ENCODE data around the gene CHRND. TPM values are rescaled to one million over a fixed set of nuclear protein-coding genes. Genes with fewer than 3 reads are reported as not detected.

The CHRND gene
- total RNA-seq (2022; extraction: Qiagen RNA extraction; ENCODE audit: low read depth) = not detected in 5 replicates

DNA sequence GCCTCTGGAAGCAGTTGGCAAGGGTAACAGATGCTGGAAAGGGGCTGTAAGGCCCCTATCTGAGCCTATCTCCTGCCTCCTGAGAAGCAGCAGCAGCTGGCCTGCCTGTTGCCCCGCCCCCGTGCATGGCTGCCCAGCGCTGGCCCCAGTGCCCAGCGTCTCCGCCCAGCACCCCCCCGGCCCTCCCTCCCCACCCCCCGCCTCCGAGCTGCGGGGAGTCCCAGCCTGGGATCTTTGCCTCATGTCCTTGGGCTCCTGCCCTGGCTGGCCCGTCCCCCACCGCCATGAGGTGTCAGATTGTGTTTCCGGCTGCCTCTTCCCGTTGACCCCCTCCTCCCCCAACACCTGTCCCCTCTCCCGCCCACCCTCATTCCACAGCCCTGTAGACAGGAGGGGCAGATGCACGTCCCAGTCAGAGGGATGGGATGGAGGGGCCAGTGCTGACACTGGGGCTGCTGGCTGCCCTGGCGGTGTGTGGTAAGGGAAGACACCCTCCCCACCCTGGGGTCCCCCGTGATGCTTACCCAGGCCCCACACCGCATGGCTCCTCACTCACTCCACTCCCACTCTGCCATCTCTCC is at the start of gene CHRND:
TSS of gene CHRND (plus strand) at position 370 of the 581 bp plus-strand sequence. CDS start at position 426, 56 bp downstream.

DNA sequence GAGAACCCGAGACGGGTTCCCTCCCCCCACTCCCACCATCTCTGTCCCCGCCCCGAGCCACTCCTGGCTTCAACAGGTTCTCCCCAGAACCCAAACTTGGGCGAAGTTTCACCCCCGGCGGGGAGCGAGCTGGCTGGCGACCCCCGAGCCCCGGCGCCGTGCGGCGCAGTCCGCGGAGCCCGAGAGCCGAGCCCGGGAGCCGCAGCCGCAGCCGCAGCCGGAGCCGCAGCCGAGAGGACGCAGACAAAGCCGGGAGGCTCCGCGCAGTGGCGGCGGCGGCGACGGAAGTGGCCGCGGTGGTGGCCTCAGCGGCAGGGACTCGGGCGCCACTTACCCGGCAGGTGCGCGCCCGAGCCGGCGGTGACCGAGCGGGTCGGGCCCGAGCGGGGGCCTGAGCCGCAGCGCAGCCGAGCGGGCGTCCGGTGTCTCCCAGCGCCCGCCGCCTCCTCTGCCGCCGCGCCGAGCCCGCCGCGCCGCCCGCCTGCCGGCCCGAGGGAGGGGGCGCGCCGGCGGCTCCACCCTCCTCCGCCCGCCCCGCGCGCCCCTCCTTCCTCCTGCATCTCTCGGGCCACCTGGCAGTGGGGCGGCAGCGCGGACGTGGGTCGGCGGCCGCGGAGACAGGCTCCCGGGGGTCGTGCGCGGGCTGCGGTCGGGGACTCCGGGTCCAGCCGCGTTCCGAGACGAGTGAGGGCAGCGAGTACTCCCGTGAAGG is 38.4 kb upstream of the CHRND start, which contains the start of gene ECEL1:
TSS of gene ECEL1 (minus strand) at position 450 of the 712 bp plus-strand sequence. CDS start 1,181 bp downstream, outside the sequence.

DNA sequence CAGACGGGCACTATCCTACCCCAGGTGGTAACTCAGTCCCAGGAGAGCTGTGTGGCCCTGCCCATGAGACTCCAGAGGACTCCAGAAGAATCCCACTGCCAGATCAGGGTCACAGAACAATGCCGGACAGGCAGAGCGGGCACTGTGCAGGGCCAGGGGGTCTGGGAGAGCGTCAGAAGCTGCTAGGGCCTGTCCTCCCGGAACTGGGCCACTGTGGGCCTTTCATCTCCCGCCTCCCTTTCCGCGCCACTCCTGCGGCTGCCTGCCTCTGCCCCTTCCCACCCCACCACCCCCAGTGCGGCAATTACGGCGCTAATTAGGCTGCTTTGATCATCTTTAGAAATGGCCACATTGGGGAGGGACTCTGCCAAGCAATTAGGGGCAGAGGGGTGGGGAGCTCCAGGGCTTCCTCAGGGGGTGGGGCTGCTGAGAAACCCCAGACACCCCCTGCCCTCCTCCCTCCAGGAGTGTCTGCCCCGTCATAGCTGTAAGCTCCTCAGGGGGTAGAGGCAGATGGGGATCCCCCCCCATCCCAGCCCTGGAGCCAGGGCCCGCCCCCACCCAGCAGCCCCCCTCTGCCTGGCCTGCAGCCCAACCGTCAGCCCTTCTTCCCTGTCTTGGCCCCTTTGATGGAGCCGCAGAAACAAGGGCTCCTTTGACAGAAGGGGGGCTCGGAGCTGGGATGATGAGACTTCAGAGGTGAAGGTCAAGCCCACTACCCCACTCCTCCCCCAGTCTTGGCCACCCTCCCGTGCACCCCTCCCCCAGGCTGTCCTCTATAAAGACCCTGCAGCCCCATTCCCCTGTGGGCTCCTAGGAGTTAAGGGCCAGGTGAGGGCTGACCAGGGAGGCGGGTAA is 6.2 kb upstream of the CHRND start, which contains the start of gene PRSS56:
TSS of gene PRSS56 (plus strand) at position 808 of the 858 bp plus-strand sequence. CDS start 211 bp downstream, outside the sequence.

DNA sequence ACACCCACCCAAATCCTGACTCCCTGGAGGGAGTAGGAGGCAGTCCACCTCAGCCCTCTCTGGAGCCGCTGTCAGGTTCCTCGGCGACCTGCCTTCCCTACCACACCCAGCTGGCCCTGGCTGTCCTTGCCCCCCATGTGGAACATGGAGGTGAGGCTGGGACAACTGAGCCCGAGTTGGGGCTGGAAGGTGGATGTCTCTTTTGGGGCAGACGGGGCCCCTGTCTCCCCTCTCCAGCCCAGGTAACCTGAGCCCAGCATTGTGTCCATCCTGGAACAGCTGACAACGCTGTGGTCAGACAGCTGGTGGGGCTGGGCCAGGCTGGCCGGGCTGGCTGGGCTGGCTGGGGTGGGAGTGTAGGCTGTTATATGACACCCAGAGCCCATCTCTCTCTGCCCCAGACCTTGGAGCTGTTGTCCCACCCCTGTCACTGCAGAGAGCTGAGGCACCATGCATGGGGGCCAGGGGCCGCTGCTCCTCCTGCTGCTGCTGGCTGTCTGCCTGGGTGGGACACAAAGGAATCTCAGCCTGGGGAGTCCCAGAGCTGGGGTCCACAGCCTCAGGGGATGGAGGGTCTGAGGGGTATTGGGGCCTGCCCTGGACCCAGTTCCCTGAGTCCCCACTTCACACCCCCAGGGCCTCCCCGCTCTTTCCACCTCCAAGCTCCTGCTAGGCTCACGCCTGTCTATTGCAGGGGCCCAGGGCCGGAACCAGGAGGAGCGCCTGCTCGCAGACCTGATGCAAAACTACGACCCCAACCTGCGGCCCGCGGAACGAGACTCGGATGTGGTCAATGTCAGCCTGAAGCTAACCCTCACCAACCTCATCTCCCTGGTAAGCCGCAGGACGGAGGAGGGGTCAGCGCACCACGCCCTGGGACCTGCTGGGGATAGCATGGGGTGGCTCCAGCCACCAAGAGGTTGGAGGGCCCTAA is 13.6 kb downstream of the CHRND start, which contains the start of gene CHRNG:
TSS of gene CHRNG (plus strand) at position 395 of the 934 bp plus-strand sequence. CDS start at position 451, 56 bp downstream.

DNA sequence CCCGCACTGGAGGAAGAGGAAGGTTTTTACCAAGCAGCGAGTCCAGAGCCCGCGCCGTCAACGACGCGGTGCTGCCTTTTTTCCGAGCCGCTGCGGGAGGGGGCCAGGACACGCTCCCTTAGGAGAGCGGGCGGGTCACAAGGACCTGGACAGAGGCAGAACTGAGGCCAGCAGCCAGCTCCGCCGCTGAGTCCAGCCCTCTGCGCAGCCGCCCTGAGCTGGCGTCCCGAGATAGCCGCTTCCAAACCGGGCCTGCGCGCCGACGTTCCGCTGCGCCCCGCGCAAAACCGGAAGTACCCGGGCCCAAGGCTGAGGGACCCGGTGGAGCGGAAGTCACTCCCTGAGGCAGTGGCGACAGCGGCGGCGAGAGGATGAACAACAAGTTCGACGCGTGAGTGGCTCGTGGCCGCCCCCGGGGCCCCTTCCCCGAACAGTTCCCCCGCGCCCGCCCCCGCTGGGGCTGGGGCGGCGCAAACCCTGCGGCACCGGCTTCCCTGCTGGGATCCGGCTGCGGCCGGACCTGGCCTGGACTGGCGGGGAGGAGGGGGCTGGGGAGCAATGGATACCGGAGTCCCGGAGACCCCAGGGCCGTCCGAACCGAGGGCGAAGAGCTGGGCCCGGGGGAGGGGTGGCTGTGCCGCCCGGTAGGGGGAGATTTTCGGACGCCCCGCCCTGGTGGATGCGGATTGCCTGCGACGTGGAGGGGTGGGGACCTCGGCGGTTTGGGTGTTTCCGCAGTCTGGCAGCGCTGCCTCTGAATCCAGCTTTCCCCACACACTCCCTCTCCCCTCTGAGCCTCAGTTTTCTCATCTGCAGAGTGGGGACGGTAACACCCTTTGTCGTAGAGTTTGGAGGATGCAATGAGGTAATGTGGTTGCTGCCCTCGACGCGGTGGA is 24.6 kb downstream of the CHRND start, which contains the start of the genes EIF4E2 and TIGD1:
TSS of gene EIF4E2 (plus strand) at position 336 of the 896 bp plus-strand sequence. CDS start at position 372, 36 bp downstream.
TSS of gene TIGD1 (minus strand) at position 204 of the 896 bp plus-strand sequence. CDS start 675 bp downstream, outside the sequence.

Other genes starting within 250 kb of the CHRND start
- 2.4 to 3.3 TPM (median 2.7 TPM) in 5 replicates for gene ALPP, start 147.4 kb upstream of the CHRND start, total RNA-seq (2022; extraction: Qiagen RNA extraction; ENCODE audit: low read depth)
- 0.20 to 0.38 TPM (median 0.22 TPM) in 4 of 5 replicates, not detected in the other for gene ALPG, start 119.3 kb upstream of the CHRND start, total RNA-seq (2022; extraction: Qiagen RNA extraction; ENCODE audit: low read depth)
- not detected in 5 replicates for gene ALPI, start 70.0 kb upstream of the CHRND start, total RNA-seq (2022; extraction: Qiagen RNA extraction; ENCODE audit: low read depth)
- 0.07 to 0.31 TPM (median 0.21 TPM) in 4 of 5 replicates, not detected in the other for gene ECEL1, start 38.3 kb upstream of the CHRND start, total RNA-seq (2022; extraction: Qiagen RNA extraction; ENCODE audit: low read depth)
- 0.08 to 0.31 TPM (median 0.20 TPM) in 4 of 5 replicates, not detected in the other for gene PRSS56, start 5.8 kb upstream of the CHRND start, total RNA-seq (2022; extraction: Qiagen RNA extraction; ENCODE audit: low read depth)
- gene CHRNG, start 13.5 kb downstream of the CHRND start, total RNA-seq (2022; extraction: Qiagen RNA extraction; ENCODE audit: low read depth) = not detected in 5 replicates
- gene TIGD1, start 24.4 kb downstream of the CHRND start, total RNA-seq (2022; extraction: Qiagen RNA extraction; ENCODE audit: low read depth) = 4.1 to 6.7 TPM (median 4.7 TPM) in 5 replicates
- 93.6 to 338 TPM (median 101 TPM) in 5 replicates for gene EIF4E2, start 24.5 kb downstream of the CHRND start, total RNA-seq (2022; extraction: Qiagen RNA extraction; ENCODE audit: low read depth)
- 1.8 to 4.6 TPM (median 3.5 TPM) in 5 replicates for gene EFHD1, start 107.4 kb downstream of the CHRND start, total RNA-seq (2022; extraction: Qiagen RNA extraction; ENCODE audit: low read depth)
- 22.9 to 32.4 TPM (median 28.7 TPM) in 5 replicates for gene GIGYF2, start 171.2 kb downstream of the CHRND start, total RNA-seq (2022; extraction: Qiagen RNA extraction; ENCODE audit: low read depth)